ENCODE measurements around the gene REX1BD. TPM values are rescaled to one million over a fixed set of nuclear protein-coding genes. Genes with fewer than 3 reads are reported as not detected.

REX1BD gene
- total and polyA plus RNA-seq, 11 donors, result 42.9 to 205 (median 68.2) TPM

- H3K4me3 ChIP-seq, result no peak overlapping the region
- WGBS, 4 donors, result 77 to 86% (median 82%) methylated on average over 4 of the region's 4 CpGs
- H3K27ac ChIP-seq, result no peak overlapping the region
- no peaks in the 10 kb centered on the region for H3K36me3 ChIP-seq
- peaks cover 19 to 88% (median 64%) of the 10 kb centered on the region in 9 donors for H3K27me3 ChIP-seq
- peaks cover 0 to 32% (median 7%) of the 10 kb centered on the region in 12 donors for H3K4me1 ChIP-seq
- DNase-seq, result no peak
- no peaks in the 10 kb centered on the region for H3K9me3 ChIP-seq
- intact Hi-C loops (cut with DNase I), result no loop called here
- no peak for TF ChIP-seq POLR2A (IDR thresholded peaks at IDR 0.05)
- TF ChIP-seq, protein P1, sequence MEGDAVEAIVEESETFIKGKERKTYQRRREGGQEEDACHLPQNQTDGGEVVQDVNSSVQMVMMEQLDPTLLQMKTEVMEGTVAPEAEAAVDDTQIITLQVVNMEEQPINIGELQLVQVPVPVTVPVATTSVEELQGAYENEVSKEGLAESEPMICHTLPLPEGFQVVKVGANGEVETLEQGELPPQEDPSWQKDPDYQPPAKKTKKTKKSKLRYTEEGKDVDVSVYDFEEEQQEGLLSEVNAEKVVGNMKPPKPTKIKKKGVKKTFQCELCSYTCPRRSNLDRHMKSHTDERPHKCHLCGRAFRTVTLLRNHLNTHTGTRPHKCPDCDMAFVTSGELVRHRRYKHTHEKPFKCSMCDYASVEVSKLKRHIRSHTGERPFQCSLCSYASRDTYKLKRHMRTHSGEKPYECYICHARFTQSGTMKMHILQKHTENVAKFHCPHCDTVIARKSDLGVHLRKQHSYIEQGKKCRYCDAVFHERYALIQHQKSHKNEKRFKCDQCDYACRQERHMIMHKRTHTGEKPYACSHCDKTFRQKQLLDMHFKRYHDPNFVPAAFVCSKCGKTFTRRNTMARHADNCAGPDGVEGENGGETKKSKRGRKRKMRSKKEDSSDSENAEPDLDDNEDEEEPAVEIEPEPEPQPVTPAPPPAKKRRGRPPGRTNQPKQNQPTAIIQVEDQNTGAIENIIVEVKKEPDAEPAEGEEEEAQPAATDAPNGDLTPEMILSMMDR (IDR thresholded peaks at IDR 0.05), result no peak
- ATAC-seq, result no peak
Measured at GRCh38 chr19:18601875-18602274, 13.3 kb downstream of the REX1BD start.

GRCh38 chr19:18603255-18603957, 14.8 kb downstream of the REX1BD start:
- intact Hi-C loops (cut with DNase I), result no loop called here
- peaks cover 26 to 94% (median 71%) of the 10 kb centered on the region in 9 donors for H3K27me3 ChIP-seq

GRCh38 chr19:18603958-18604819, 15.6 kb downstream of the REX1BD start:
- DNase-seq (no peak), ATAC-seq (peak in 1 of 4 donors; percentile 17)
- Histone ChIP-seq H3K4me1 (peaks cover 0 to 43% (median 15%) of the 10 kb centered on the region in 12 donors), H3K27ac (peak overlapping the region in 2 of 12 donors; percentile 12 to 13), H3K4me3 (peak overlapping the region in 9 of 12 donors; percentile 2 to 51 (median 14)), H3K9me3 (no peaks in the 10 kb centered on the region), H3K27me3 (peaks cover 29 to 94% (median 71%) of the 10 kb centered on the region in 9 donors), H3K36me3 (no peaks in the 10 kb centered on the region)
- intact Hi-C loops (cut with DNase I), result no loop called here
- WGBS, 4 donors, result 11 to 53% (median 18%) methylated on average over 7 to 26 of the region's 26 CpGs
- TF ChIP-seq, protein P1 (IDR thresholded peaks at IDR 0.05), result no peak
- TF ChIP-seq POLR2A (IDR thresholded peaks at IDR 0.05), result no peak

More at GRCh38 chr19:18603255-18603957, 14.8 kb downstream of the REX1BD start:
- Histone ChIP-seq H3K4me1 (peaks cover 0 to 43% (median 15%) of the 10 kb centered on the region in 12 donors), H3K9me3 (no peaks in the 10 kb centered on the region), H3K27ac (peak overlapping the region in 1 of 12 donors; percentile 12), H3K4me3 (peak overlapping the region in 8 of 12 donors; percentile 2 to 51 (median 16)), H3K36me3 (no peaks in the 10 kb centered on the region)
- DNase-seq, result no peak
- ATAC-seq, result peak in 3 of 4 donors; percentile 11 to 45 (median 23)
- 4 to 23% (median 9%) methylated on average over 7 to 32 of the region's 32 CpGs for WGBS, 4 donors
- TF ChIP-seq, protein P1 (IDR thresholded peaks at IDR 0.05), result peak in 4 of 12 donors; percentile 10 to 25 (median 14)
- TF ChIP-seq POLR2A (IDR thresholded peaks at IDR 0.05), result no peak

GRCh38 chr19:18604820-18605159, 16.2 kb downstream of the REX1BD start:
- TF ChIP-seq POLR2A (IDR thresholded peaks at IDR 0.05), result no peak
- peaks cover 27 to 94% (median 71%) of the 10 kb centered on the region in 9 donors for H3K27me3 ChIP-seq
- H3K4me1 ChIP-seq, result peaks cover 0 to 43% (median 15%) of the 10 kb centered on the region in 12 donors
- H3K4me3 ChIP-seq, result peak overlapping the region in 4 of 12 donors; percentile 3 to 51 (median 27)
- no peaks in the 10 kb centered on the region for H3K9me3 ChIP-seq
- no peaks in the 10 kb centered on the region for H3K36me3 ChIP-seq
- peak overlapping the region in 1 of 12 donors; percentile 15 for H3K27ac ChIP-seq
- no peak for DNase-seq
- intact Hi-C loops (cut with DNase I), result no loop called here
- no peak for ATAC-seq
- 11 to 24% (median 17%) methylated on average over 10 of the region's 10 CpGs for WGBS, 4 donors

All from heart left ventricle (tissue), 16 donors.